ENCODE data around the gene CD44. TPM values are rescaled to one million over a fixed set of nuclear protein-coding genes. Genes with fewer than 3 reads are reported as not detected.

Gene CD44
- total RNA-seq, 4 donors from 2014 or later: 861 to 1,282 (median 914) TPM

DNA sequence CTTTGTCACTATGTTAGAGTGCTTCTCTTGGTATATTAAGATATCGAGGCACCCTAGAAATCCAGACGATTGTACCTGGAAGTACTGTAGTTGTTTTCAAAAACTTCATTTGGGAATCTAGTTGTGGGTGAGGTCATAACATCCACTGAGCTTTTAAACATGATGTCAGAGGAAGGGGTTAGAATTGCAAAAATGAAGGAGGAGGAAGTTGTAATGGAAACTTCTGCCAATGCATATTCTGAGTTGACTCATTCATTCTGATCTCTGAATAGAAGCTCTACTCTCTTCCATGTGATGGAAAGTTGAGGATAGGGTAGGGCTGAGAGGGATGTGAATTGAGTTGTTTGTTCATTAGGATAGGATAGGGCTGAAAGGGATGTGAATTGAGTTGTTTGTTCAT is 7.7 kb downstream of the CD44 start:
- DNase-seq (ENCODE audit: low spot score in 2 of 2): no peak
- H3K4me3 ChIP-seq (ENCODE audit: low read depth, poor library complexity, severe bottlenecking): no peak overlapping the region
- no peak for TF ChIP-seq POLR2A (IDR thresholded peaks at IDR 0.05)
- TF ChIP-seq, protein P1, sequence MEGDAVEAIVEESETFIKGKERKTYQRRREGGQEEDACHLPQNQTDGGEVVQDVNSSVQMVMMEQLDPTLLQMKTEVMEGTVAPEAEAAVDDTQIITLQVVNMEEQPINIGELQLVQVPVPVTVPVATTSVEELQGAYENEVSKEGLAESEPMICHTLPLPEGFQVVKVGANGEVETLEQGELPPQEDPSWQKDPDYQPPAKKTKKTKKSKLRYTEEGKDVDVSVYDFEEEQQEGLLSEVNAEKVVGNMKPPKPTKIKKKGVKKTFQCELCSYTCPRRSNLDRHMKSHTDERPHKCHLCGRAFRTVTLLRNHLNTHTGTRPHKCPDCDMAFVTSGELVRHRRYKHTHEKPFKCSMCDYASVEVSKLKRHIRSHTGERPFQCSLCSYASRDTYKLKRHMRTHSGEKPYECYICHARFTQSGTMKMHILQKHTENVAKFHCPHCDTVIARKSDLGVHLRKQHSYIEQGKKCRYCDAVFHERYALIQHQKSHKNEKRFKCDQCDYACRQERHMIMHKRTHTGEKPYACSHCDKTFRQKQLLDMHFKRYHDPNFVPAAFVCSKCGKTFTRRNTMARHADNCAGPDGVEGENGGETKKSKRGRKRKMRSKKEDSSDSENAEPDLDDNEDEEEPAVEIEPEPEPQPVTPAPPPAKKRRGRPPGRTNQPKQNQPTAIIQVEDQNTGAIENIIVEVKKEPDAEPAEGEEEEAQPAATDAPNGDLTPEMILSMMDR (IDR thresholded peaks at IDR 0.05): no peak
- WGBS, 2 donors: 75 to 77% methylated on average over 2 of the region's 2 CpGs
- intact Hi-C loops (cut with DNase I; ENCODE audit: low total_unique reads): no loop called here

DNA sequence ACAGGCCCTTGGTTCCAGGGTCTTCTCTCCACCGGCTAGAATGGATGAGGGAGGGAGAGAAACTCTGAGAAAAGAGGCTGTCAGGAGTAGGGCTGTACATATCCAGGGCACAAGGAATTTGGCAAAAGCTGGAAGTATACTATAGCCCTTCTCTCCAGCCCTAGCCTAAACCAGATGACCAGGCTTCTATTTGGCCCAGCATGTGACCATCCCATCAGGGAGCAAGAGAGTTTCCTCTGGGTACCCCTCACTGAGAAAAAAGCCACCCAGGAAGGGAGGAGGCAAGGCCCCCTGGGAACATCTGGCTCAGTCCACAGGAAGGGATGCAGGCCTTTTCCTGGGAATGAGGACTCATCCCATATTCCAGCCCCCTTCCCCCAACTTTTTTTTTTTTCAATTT is 8.3 kb downstream of the CD44 start:
- 48 to 61% methylated on average over 1 of the region's 1 CpG for WGBS, 2 donors
- TF ChIP-seq POLR2A (IDR thresholded peaks at IDR 0.05): no peak
- TF ChIP-seq, protein P1 (IDR thresholded peaks at IDR 0.05): no peak
- no peak for DNase-seq (ENCODE audit: low spot score in 2 of 2)
- intact Hi-C loops (cut with DNase I; ENCODE audit: low total_unique reads): no loop called here
- no peak overlapping the region for H3K4me3 ChIP-seq (ENCODE audit: low read depth, poor library complexity, severe bottlenecking)

DNA sequence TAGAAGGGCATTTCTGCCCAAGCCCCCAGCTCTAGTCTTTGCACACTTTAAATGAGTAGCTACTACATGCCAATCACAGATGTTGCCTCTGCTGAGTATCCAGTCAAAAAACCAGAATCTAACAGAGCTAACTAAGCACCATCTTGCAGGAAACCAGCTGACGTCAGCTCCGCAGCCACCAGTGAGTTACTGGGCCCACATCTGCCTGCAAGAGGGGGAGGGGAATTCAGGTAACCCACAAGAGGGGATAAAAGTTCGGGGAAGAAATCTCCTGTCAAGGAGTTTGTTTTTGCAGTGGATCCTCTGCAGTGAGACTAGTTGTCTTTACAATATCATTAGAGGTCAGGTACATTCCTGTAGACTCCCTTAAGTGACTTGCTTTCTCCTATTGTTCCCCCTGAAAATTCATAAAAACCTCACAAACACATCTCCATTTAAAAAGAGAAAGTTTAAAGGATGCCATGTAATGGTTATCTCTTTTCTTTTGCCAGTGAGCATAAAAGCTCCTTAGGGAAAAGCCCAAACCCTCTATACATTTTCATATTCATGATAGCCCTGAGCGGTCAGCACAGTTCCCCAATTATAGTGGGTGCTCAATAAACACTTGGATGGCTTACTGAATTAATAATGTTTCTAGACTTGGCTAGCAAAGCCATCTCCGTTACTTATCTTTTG is 9.3 kb downstream of the CD44 start:
- no peak overlapping the region for H3K4me3 ChIP-seq (ENCODE audit: low read depth, poor library complexity, severe bottlenecking)
- intact Hi-C loops (cut with DNase I; ENCODE audit: low total_unique reads): no loop called here
- no peak for DNase-seq (ENCODE audit: low spot score in 2 of 2)
- 81 to 88% methylated on average over 5 of the region's 5 CpGs for WGBS, 2 donors
- TF ChIP-seq POLR2A (IDR thresholded peaks at IDR 0.05): no peak
- TF ChIP-seq, protein P1 (IDR thresholded peaks at IDR 0.05): no peak

DNA sequence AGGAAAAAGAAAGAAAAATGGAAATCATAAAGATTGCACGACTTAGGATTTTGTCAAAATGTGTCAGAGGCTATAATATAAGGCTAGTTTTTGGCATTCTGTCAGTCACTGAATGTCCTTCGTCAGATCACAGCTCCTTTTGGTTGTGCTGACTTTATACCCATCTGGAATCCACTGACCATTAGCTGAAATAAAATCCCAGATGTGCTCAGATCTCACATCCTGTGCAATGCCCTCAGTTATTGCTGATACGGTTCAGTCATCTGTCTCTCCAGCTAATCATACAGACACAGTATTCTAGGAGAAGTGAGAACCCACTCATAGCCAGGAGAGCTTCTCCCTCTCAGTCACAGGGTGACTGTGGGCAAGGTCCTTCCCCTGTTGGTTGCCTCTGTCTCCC is 11.5 kb downstream of the CD44 start:
- 66 to 68% methylated on average over 3 of the region's 3 CpGs for WGBS, 2 donors
- intact Hi-C loops (cut with DNase I; ENCODE audit: low total_unique reads): no loop called here
- no peak overlapping the region for H3K4me3 ChIP-seq (ENCODE audit: low read depth, poor library complexity, severe bottlenecking)
- DNase-seq (ENCODE audit: low spot score in 2 of 2): no peak
- TF ChIP-seq POLR2A (IDR thresholded peaks at IDR 0.05): no peak
- TF ChIP-seq, protein P1 (IDR thresholded peaks at IDR 0.05): no peak

DNA sequence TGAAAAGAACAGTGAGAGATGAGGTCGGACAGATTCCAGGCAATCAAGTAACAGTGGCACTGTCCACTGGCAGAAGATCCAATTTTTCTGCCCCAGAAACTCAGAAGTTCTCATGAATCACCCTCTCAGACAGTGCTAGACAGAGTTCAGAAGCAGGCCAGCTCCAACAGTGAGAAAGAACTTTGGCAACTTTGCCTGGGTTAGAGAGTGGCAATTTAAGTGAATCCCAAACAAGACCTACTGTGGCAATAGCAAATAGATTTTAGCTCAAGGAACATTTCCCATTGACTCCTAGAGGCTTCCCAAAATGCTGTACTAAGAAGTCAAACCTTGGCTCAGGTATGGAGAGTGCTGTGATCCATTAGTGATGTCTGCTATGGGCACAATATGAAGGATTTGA is 12.3 kb downstream of the CD44 start:
- H3K4me3 ChIP-seq (ENCODE audit: low read depth, poor library complexity, severe bottlenecking): no peak overlapping the region
- 60 to 63% methylated on average over 1 of the region's 1 CpG for WGBS, 2 donors
- DNase-seq (ENCODE audit: low spot score in 2 of 2): no peak
- TF ChIP-seq, protein P1 (IDR thresholded peaks at IDR 0.05): no peak
- no peak for TF ChIP-seq POLR2A (IDR thresholded peaks at IDR 0.05)
- intact Hi-C loops (cut with DNase I; ENCODE audit: low total_unique reads): no loop called here

All from lower leg skin (tissue), 4 donors.